NCI-H2171 treated with DMSO at 0.1 percent for 48 hours (cell line): ENCODE results near the gene UACA.
"Not testable (repeated sequence)": the region's sequence is repeated elsewhere in the genome, so short reads cannot be mapped to it uniquely, and the experiment has no call there.

Source experiments
- DNase-seq: peaks from one replicate; lab custom pipeline; 2025; lab: John Stamatoyannopoulos, UW

UACA gene

DNA sequence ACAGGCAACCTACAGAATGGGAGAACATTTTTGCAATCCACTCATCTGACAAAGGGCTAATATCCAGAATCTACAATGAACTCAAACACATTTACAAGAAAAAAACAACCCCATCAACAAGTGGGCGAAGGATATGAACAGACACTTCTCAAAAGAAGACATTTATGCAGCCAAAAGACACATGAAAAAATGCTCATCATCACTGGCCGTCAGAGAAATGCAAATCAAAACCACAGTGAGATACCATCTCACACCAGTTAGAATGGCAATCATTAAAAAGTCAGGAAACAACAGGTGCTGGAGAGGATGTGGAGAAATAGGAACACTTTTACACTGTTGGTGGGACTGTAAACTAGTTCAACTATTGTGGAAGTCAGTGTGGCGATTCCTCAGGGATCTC, 100.3 kb downstream of the UACA start:
- not testable (repeated sequence) for DNase-seq

DNA sequence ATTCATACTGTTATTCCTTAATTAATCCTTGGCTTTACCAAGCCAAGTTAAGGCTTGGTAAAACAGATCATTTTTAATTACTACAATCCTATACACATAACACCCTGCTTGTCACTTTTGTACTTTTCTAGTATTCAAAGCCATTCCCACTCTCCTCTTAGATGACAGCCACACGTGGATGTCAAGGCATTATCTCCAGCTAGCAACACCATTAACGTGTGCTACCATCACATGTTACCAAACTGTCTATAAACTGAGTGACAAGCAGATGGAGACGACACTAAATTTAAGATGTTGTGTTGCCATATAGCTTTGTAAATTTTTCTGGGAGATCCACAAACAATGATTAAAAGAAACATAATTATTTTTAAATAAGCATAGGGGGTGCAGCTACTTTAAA, 103.7 kb downstream of the UACA start:
- no peak for DNase-seq

DNA sequence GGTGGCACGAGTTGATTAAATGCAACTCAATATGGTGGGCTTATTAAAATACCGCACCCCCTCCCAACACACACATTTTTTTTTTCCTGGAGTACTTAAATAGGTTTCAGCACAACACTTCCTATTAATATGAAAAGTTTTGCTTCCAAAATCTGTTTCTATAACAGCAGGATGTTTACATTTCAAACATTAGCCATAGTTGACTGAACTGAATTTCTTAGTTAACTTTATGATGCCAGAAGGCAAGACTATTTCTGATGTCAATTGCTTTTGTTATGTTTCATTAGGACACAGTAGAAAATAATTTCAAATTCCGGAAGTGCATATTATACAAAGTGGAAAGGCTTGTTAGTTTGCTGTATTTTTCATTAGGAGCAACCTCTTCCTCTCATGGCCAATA, 104.7 kb downstream of the UACA start:
- no peak for DNase-seq

DNA sequence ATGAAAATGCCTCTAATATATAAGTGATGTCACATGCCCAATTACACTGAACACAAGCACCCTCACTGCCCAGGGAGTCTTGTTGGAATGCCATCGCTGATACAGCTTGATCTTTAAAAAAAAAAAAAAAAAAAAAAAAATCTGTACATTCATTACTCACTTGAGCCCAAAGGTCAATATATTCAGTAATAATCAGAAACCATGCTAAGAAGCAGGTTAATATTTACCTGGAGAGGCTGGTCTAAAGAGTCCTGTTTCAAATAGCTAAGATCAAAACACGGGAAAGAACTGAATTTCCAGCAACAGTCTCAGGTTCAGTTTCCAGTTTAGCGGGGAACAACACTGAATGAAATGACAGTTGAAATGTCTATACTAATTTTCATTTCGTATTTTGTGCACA, 109.9 kb downstream of the UACA start:
- no peak for DNase-seq

DNA sequence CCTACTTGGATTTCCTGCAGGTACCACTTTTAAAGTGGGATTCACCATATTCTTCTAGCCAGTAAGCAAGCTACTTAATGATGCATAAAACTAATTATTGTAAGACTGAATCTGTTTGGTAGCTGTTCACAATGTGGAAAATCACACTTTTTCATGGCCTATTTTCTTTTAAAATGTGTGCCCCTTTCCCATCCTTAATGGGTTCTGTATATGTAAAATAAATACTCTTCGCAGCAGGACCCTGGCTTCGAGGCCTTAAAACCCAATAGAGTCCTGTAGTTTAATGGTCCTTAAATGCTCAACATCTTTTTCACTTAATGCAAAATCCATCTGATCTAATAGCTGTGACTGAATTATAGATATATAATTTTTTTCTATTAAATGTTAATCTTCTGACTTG, 111.0 kb downstream of the UACA start:
- no peak for DNase-seq

DNA sequence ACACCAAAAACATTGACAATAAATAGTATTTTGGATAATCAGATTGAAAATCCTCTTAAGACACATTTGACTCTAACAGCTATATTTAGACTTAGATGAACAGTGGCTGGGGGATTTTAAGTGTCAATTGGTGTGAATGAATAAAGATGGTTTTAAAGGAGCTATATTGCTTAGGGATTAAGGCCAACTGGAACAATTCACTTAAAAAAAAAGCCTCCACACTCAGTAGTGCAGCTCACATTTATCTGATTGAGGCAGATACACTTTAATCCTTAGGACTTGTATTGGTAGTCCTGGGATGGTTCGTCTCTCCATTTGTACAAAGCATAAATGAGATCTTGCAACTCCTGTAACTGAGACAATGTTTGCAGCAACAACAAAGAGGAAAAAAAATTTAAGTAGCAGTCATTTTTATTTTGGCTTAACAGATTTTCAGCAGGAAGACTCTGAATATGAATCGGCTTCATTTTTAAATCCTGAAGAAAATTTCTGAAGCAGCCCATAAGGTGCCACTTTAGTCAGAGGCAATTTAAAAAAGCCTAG, 112.0 kb downstream of the UACA start:
- no peak for DNase-seq

DNA sequence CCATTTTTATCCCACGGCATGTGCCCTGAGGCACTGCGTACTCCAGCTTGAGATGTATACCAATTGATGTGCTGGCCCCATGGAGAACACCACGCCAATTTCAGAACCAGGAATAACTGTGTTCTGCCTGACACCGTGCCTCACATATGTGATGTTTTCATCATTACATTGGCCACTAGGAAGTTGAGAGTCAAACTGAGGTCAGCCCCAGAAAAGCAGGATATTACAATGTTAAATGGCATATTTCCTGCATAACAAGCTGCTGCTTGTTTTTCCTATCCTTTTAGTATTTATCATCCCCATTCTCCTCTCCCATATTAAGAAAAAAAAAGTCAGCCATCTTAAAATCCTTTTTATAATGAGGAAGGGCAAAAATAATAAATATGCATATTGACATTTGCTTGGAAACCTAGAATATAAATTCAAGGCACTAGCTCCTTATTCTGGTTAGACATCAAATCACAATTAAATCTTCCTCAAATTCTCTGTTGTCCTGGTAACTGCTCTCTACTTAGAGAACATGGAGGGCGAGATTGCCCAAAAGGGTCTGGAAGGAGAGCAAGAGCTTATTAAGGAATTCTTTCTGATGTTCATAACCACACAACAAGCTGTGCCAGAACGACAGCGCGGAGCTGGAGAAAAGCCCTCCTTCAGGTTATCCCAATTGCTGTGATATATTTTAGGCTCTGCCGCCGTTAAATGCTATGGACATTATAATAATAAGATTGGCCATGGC, 112.6 kb downstream of the UACA start:
- no peak for DNase-seq

DNA sequence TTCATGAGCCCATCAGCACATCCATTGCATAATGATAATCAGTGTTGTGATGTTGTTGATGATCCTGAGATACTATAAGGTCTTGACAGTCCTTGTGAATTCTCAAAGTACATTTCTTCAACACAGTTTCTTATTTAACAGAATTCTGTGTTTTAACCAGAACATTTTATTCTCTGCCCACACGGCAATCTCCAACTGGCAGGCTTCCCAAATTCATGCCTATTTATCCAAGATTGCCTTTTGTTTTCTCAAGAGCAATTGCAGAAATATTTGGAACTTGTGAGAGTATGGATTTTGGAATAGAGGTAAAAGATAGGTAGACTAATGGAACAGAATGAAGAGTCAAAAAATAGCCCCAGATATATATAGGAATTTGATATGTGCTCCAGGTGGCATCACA, 116.0 kb downstream of the UACA start:
- DNase-seq: peak; percentile 44

DNA sequence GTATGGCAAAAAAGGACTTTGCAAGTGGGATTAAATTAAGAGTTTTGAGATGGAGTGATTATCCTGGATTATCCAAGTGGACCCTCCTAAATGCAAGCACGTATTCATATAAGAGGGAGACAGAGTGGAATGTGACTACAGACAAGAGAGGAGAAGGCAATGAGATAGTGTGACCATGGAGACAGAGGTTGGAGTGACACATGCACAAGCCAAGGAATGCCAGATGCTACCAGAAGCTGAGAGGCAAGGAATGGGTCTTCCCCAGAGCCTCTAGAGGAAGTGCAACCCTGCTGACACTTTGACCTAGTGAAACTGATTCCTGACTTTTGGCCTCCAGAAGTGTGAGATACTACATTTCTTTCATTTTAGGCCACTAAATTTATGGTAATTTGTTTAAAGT, 117.2 kb downstream of the UACA start:
- DNase-seq: no peak

DNA sequence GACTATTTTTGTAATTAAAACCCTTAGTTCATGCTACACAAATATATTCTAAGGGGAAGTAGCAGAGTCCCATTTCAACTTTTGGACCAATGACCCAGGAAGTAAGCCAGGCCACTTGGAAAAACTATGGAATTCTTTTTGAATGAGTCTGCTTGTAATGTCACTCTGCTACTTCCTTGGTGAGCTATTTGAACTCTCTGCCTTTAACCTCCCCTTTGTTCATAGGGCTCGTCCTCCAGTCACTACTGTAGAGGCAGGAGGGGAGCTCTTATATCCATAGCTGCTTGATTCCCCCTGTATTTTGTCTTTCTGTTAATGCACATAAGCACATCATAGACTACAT, 119.6 kb downstream of the UACA start:
- DNase-seq: no peak

DNA sequence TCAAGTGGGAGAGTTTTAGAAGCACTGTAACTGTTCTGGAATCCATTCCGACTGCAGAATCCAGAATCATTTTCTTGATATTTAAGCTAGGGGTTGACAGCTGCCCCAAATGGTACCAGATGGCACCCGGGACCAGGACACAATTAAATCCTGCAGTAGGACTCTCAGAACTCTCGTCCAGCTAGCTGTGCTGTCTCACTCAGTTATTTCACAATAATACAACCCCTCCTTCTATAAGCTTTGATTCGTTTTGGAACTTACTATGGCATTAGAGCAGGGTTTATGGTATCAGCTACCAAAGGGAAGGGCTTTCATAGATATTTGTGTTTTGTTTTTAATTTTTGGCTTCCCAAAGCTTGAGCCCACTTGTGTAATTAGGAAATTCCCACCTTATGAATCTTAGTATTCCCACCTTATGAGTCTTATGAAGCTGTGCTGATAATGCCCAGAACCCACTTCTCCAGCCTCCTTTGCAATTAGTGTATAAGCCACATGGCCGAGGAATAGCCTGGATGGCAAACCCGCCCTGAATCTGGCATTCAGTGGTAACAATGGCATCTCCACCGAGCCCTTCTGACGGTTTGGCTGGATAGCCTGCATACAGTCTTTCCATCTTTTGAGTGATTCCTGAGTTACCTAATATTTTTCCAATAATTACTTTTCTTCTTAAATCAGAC, 120.1 kb downstream of the UACA start:
- DNase-seq: no peak

DNA sequence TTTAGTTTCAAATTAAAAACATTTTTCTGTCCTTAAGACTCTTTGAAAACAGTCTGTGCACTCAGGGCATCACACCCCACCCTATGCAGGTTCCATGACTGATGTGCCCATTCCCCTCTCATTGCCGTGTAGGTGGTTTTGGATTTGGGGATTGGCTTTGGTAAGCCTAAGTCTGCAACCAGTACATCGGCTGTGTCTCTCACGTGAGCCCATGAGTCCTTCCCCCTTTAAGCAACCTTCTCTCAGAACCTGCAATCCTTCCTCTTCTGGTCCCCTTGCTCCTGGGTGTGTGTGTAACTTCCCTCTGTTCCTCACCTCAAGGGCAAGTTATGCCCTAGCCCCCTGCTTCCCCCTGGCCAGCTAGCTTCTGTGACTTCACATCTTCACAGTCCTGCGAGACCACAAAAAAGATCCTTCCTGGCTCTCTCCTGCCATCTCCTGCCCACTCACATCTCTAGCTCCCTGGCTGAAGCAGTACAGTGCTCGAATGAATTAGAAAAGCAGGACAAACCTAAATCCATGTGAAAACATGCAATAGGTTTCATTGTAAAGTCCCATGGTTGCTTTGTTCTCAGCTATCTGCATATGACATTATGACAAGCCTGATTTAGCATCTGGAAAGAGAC, 126.7 kb downstream of the UACA start:
- DNase-seq: no peak

DNA sequence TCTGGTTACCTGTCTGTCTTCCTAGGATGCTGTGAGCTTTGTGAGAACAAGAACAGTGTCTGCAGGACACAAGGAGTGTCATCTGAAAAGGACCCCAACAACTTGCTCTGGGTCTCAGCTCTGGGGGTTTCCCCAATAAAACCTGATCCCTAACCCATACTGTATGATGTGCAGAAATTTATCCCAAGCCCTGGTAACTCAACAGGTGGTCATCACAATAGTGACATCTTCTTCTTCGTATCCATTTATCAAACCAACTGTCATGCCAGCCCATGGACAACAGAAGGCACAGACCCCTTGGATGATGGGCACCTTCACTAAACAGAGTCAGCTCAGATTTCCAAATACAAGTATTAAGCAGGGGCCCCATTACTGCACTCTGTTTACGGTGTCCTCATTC, 127.5 kb downstream of the UACA start:
- no peak for DNase-seq

DNA sequence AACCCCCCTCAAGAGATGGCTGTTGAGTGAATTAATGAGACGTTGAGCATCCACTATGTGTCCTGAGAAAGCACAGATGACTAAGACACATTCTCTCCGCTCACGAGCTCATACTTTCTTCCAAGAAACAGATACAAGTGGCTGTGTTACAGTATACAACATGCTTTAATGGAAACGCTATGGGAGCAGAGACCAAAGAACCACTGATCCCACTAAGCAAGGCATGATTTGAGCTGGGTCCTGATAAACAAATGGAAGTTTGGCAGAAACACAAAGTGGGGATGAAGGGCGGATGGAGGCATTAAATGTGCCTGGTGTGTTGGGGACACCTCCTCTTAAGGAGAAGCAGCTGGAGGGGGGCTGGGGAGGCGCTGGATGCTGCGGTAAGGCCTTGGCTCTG, 129.4 kb downstream of the UACA start:
- no peak for DNase-seq

DNA sequence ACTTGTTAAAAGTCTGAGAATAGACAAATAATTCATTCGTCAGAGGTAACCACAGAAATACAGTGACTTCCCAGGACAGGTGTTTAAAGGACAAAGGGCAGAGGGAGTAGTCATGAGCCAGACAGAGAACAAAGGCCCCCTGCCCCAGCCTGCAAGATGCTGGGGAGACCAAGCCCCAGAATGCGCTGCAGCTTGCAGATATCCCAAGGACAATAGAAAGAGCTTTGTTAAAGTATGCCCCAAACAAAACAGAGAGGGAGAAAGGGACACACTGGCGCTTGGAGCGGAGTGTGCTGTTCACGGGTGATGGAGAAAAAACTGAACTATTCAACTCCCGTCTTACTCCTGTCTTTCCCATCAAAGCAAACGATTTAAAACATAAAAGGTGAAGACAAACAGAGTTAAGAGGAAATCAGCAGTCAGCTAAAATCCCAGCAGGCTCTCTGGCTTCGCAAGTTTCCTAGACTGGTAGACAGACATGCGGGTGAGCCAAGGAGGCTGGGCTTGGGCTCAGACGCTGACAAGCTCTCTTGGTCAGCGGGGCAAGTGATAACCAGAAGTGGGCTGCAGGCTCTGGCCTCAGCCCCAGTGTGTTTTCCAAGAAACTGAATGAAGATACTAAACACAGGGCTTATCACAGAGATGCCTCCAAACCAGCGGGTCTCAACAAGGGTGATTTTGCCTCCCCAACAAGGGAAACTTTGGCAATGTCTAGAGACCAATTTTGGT, 130.1 kb downstream of the UACA start:
- no peak for DNase-seq

DNA sequence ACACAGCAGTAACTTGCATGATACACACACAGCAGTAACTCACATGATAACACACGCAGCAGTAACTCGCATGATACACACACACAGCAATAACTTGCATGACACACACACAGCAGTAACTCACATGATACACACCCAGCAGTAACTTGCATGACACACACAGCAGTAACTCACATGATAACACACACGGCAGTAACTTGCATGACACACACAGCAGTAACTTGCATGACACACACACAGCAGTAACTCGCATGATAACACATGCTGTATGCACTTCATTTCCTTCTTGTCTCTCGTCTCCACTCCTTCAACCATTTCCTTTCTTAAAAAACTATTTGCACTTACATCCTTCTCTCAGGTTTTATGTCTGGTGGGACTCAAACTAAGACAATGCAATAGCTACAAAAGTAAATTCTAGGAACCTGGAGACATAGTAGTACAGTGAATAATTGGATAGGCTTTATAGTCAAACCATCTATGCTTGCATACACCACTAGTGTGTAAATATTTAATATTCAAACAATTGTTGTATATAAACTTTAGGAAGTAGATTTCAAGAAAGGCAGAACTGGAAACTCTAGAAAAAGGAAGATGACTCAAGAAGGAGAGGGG, 130.8 kb downstream of the UACA start:
- no peak for DNase-seq

DNA sequence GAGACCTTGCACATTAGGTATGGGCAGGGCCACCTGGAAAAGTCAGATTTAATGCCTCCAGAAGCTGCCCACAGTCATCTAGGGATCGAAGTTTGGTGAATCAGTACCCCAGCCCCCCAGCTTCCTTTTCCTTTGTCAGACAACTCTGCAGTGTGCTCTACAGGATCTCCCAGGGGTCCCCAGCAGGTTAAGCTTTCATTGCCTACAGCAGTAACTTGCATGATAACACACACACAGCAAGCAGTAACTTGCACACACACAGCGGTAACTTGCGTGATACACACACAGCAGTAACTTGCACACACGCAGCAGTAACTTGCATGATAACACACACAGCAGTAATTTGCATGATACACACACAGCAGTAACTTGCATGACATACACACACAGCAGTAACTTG, 131.3 kb downstream of the UACA start:
- DNase-seq: no peak

DNA sequence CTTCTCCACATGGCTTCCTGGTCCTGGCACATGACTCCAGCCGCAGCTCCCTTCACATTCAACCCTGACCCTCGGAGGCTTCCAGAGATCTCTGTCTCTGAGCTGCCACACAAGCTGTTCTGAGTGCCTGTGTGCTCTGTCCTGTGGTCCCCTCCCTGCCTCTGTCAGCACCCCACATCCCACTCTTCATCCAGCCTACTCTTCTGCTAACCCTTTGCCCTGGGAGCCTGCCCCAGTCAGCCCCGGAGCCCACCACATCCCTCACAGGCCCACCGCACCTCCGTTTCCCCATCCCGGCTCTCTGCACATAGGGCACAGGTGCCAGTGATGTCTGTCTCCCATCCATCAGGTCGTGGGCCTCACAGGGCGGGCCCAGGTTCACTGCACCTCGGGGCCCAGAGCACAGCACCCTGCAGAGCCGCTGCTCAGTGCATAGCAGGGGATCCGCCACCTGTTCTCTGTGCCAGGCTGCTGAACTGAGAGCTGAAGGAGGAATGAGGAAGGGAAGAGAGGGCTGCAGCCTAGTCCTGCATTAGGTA, 133.6 kb downstream of the UACA start:
- DNase-seq: no peak

DNA sequence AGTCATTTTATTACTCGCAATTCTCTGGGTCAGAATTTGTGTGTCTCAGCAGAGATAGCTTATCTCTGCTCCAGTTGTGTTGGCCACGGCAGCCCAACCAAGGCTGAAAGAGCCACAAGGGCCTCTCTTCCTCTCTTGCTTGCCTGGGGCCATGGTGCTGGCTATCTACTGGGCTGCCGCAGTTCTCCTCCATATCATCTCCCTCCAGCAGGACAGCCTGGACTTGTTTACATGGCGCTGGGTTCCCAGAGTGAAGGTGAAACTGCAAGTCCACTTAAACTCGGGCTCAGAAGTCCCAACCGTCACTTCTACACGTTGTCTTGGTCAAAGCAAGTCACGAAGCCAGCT, 134.8 kb downstream of the UACA start:
- DNase-seq: no peak

DNA sequence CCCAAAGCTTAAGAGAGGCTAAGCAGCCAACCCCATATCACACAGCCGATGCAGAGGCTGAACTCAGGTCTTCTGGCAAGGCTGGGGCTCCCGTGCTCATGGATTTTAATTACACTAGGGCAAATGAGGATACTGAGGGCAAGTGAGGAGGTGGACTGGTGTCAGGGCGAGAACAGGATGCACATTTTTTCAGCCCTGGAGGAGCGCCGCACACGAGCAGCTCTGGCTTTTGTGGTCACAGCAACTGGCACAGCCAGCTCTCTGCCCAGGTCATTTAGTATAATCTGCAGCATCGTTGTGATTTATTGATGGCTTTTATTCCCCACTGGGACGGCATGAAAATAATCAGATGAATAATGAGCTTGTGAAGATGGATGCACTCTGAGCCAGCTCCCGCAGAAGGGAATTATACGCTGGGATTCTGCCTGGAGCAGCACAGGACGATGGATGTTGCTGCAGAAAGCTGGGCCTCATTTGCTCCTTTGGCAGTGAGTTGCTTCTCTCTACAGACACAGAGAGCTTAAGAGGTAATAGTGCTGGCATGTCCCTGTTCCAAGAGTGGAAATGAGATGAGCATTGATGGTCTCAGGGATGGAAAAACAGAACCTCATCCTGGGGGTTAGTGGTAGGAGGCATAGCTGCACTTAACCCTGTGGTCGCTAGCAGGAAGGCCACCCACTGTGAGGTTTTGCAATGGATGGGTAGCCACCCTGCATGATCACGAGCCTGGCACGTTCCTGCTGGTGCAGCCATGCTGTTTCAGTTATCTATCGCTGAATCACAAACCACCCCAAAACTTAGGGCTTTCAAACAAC, 135.4 kb downstream of the UACA start:
- DNase-seq: no peak

DNA sequence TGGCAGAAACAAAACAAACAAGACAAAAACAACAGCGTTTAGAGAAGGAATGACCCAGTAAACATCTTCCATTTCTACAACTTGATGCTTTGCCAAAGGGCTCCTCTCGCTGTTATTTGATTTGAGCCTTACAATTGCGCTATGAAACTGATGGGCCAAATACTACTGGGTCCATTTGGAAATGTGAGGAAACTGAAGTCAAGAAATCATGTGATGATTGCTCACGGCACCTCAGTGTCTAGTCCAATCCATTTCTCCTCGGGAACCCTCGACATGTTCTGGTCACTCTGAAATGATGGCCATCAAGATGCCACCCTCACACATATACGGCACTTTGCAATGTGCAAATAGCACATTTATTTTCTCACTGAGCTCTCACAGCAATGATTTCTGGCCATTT, 136.0 kb downstream of the UACA start:
- no peak for DNase-seq
